Measurements from ENCODE around the gene MTUS2.

The MTUS2 gene

DNA sequence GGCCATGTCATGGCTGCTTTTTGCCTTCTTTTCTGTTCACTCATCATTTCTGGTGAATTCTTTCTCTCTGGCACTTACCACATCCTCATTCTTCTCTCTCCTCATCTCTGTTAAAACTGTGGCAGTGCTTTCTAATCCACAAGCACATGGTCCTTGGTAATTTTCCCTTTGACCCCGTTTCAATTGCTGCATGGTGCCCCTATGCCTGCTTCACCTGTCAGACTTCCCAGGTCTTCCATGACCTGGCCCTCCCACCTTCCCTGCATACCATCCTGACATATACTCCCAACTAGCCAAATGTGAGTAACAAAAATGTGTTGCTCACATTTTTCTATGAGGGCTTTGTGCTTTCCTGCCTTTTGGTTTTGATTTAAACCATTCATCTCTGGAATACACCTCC is 286.5 kb downstream of the MTUS2 start:
- no peak for DNase-seq
- TF ChIP-seq, protein P1, sequence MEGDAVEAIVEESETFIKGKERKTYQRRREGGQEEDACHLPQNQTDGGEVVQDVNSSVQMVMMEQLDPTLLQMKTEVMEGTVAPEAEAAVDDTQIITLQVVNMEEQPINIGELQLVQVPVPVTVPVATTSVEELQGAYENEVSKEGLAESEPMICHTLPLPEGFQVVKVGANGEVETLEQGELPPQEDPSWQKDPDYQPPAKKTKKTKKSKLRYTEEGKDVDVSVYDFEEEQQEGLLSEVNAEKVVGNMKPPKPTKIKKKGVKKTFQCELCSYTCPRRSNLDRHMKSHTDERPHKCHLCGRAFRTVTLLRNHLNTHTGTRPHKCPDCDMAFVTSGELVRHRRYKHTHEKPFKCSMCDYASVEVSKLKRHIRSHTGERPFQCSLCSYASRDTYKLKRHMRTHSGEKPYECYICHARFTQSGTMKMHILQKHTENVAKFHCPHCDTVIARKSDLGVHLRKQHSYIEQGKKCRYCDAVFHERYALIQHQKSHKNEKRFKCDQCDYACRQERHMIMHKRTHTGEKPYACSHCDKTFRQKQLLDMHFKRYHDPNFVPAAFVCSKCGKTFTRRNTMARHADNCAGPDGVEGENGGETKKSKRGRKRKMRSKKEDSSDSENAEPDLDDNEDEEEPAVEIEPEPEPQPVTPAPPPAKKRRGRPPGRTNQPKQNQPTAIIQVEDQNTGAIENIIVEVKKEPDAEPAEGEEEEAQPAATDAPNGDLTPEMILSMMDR (IDR thresholded peaks at IDR 0.05) = no peak
- Histone ChIP-seq H3K36me3 (no peaks in the 10 kb centered on the region), H3K27ac (no peak overlapping the region), H3K27me3 (no peaks in the 10 kb centered on the region), H3K9me3 (no peaks in the 10 kb centered on the region), H3K4me1 (no peaks in the 10 kb centered on the region), H3K4me3 (no peak overlapping the region)
- intact Hi-C loops (cut with DNase I; ENCODE audit: low total_unique reads) = no loop called here

GRCh38 chr13:29108068-29108786 is 288.1 kb downstream of the MTUS2 start:
- no peak overlapping the region for H3K27ac ChIP-seq
- H3K4me1 ChIP-seq = no peaks in the 10 kb centered on the region
- H3K4me3 ChIP-seq = no peak overlapping the region
- no peaks in the 10 kb centered on the region for H3K9me3 ChIP-seq
- H3K36me3 ChIP-seq = no peaks in the 10 kb centered on the region
- TF ChIP-seq, protein P1 (IDR thresholded peaks at IDR 0.05) = no peak
- no peaks in the 10 kb centered on the region for H3K27me3 ChIP-seq
- DNase-seq = no peak
- intact Hi-C loops (cut with DNase I; ENCODE audit: low total_unique reads) = no loop called here

DNA sequence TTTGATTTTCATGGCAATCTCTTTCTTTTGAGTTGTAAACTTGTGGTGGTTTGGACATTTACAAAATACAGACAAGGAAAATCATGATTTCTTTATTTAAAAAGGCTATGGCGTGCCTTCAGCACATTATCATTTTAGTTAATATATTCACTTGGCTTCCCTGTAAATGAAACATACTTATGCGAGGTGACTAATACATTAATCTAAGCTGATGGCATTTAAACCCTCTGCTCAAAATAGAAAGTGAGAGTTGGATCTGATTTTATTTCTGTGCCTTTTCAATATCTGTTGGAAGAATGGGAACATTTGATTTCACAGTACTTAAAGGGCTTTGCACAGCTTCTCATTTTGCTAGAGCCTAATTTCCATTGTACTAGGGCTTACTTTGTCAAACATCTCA is 289.8 kb downstream of the MTUS2 start:
- Histone ChIP-seq H3K4me1 (no peaks in the 10 kb centered on the region), H3K9me3 (no peaks in the 10 kb centered on the region), H3K27me3 (no peaks in the 10 kb centered on the region), H3K27ac (no peak overlapping the region), H3K4me3 (no peak overlapping the region), H3K36me3 (no peaks in the 10 kb centered on the region)
- intact Hi-C loops (cut with DNase I; ENCODE audit: low total_unique reads) = no loop called here
- DNase-seq = no peak
- TF ChIP-seq, protein P1 (IDR thresholded peaks at IDR 0.05) = no peak

GRCh38 chr13:29111446-29111845 is 291.3 kb downstream of the MTUS2 start:
- Histone ChIP-seq H3K27me3 (no peaks in the 10 kb centered on the region), H3K27ac (no peak overlapping the region), H3K4me3 (no peak overlapping the region), H3K9me3 (no peaks in the 10 kb centered on the region), H3K36me3 (no peaks in the 10 kb centered on the region), H3K4me1 (no peaks in the 10 kb centered on the region)
- TF ChIP-seq, protein P1 (IDR thresholded peaks at IDR 0.05) = no peak
- intact Hi-C loops (cut with DNase I; ENCODE audit: low total_unique reads) = no loop called here
- no peak for DNase-seq

- no peaks in the 10 kb centered on the region for H3K9me3 ChIP-seq
- intact Hi-C loops (cut with DNase I; ENCODE audit: low total_unique reads) = no loop called here
- TF ChIP-seq, protein P1 (IDR thresholded peaks at IDR 0.05) = no peak
- no peaks in the 10 kb centered on the region for H3K4me1 ChIP-seq
- no peak overlapping the region for H3K4me3 ChIP-seq
- no peaks in the 10 kb centered on the region for H3K27me3 ChIP-seq
- H3K27ac ChIP-seq = no peak overlapping the region
- DNase-seq = no peak
- H3K36me3 ChIP-seq = no peaks in the 10 kb centered on the region
Measured at GRCh38 chr13:29115842-29116241, 295.7 kb downstream of the MTUS2 start.

- intact Hi-C loops (cut with DNase I; ENCODE audit: low total_unique reads) = no loop called here
- Histone ChIP-seq H3K9me3 (no peaks in the 10 kb centered on the region), H3K36me3 (no peaks in the 10 kb centered on the region), H3K27me3 (no peaks in the 10 kb centered on the region), H3K4me1 (no peaks in the 10 kb centered on the region), H3K27ac (no peak overlapping the region), H3K4me3 (no peak overlapping the region)
- no peak for DNase-seq
- TF ChIP-seq, protein P1 (IDR thresholded peaks at IDR 0.05) = no peak
Measured at GRCh38 chr13:29117663-29118062, 297.5 kb downstream of the MTUS2 start.

All from tibial artery (tissue), 4 donors.